Measurements from ENCODE around the gene MCM9. TPM values are rescaled to one million over a fixed set of nuclear protein-coding genes. Genes with fewer than 3 reads are reported as not detected.

Gene MCM9
- polyA plus RNA-seq, 3 donors: 9.4 to 11.9 (median 9.8) TPM

DNA sequence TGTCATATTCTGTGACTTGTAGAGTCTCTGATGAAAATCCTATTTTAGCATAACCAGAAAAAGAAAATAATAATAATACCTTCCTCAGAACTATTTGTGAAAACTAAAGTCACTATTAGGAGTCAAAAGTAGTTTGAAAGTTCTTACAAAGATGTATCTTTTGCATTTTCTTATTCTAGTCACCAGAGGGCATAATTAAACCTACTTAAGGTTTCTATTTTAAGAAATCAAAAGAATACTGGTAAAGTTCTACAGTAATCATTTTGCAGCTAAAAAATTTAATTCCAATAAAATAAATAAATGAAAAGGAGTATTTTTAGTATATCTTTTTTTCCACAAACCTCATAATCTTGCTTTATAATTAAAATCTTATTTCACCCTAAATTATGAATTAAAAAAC is 28.0 kb upstream of the MCM9 start:
- H3K9ac ChIP-seq (ENCODE audit: insufficient read depth, low read length, poor library complexity, severe bottlenecking): no peak overlapping the region
- H3K27me3 ChIP-seq (ENCODE audit: control insufficient read depth in 2 of 2, insufficient read depth in 2 of 2, low read length in 2 of 2): no peaks in the 10 kb centered on the region
- no peaks in the 10 kb centered on the region for H3K4me1 ChIP-seq (ENCODE audit: control insufficient read depth in 1 of 2, insufficient read depth in 2 of 2, low read length in 2 of 2)
- H3K79me2 ChIP-seq (ENCODE audit: insufficient read depth, low read length): no peaks in the 10 kb centered on the region
- H3K9me3 ChIP-seq (replicated peaks in 1 of 2; ENCODE audit: control insufficient read depth in 1 of 2, insufficient read depth in 1 of 2, low read length in 2 of 2): no peaks in the 10 kb centered on the region
- no peaks in the 10 kb centered on the region for H4K20me1 ChIP-seq (ENCODE audit: insufficient read depth, low read length)
- Mint-ChIP-seq H3K27me3 (ENCODE audit: low read depth in 3 of 3) (peaks cover 0 to 3% (median 2%) of the 10 kb centered on the region in 3 donors), H3K27ac (no peak overlapping the region), H3K9me3 (no peaks in the 10 kb centered on the region), H3K36me3 (no peaks in the 10 kb centered on the region), H3K4me1 (peaks cover 4% of the 10 kb centered on the region), H3K4me3 (no peak overlapping the region)
- H3K27ac ChIP-seq (ENCODE audit: low read depth in 1 of 2, low read length in 2 of 2): no peak overlapping the region
- H3K4me2 ChIP-seq (replicated peaks; ENCODE audit: extremely low read depth, low read length, poor library complexity, severe bottlenecking): no peak overlapping the region
- intact Hi-C loops (cut with micrococcal nuclease): loop anchor here (10.0 kb wide), 2 partner anchors 142 to 152 kb away; no protein-coding TSS in a partner anchor
- H2AFZ ChIP-seq (ENCODE audit: insufficient read depth, low read depth, low read length, poor library complexity, severe bottlenecking): no peak overlapping the region
- DNase-seq: no peak
- H3K36me3 ChIP-seq (replicated peaks in 1 of 2; ENCODE audit: control insufficient read depth in 1 of 2, insufficient read depth in 2 of 2, low read length in 2 of 2): no peaks in the 10 kb centered on the region
- no peak overlapping the region for H3K4me3 ChIP-seq (replicated peaks in 1 of 3; ENCODE audit: low read depth in 2 of 3, low read length in 3 of 3)
- TF ChIP-seq, protein P1, sequence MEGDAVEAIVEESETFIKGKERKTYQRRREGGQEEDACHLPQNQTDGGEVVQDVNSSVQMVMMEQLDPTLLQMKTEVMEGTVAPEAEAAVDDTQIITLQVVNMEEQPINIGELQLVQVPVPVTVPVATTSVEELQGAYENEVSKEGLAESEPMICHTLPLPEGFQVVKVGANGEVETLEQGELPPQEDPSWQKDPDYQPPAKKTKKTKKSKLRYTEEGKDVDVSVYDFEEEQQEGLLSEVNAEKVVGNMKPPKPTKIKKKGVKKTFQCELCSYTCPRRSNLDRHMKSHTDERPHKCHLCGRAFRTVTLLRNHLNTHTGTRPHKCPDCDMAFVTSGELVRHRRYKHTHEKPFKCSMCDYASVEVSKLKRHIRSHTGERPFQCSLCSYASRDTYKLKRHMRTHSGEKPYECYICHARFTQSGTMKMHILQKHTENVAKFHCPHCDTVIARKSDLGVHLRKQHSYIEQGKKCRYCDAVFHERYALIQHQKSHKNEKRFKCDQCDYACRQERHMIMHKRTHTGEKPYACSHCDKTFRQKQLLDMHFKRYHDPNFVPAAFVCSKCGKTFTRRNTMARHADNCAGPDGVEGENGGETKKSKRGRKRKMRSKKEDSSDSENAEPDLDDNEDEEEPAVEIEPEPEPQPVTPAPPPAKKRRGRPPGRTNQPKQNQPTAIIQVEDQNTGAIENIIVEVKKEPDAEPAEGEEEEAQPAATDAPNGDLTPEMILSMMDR (IDR thresholded peaks at IDR 0.05): peak; percentile 18

DNA sequence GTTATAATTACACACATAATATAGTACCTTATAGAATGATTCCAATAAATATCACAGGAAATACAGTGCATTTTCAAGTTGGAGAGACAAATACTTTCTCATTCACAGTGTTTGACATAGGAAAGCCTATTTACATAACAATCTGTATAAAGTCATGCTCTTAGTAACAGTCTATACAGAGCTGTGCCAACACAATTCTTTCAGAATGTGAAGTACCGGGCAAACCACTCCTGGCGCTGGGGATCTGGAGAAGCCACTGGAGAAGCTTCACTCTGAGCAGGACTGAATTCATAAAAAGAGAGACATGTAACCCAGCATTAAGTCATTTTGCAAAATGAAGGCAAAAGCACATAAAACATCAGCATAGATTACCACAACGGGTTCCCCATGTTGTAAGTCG is 24.9 kb upstream of the MCM9 start:
- no peaks in the 10 kb centered on the region for H3K27me3 ChIP-seq (ENCODE audit: control insufficient read depth in 2 of 2, insufficient read depth in 2 of 2, low read length in 2 of 2)
- H3K79me2 ChIP-seq (ENCODE audit: insufficient read depth, low read length): no peaks in the 10 kb centered on the region
- no peak overlapping the region for H3K4me3 ChIP-seq (replicated peaks in 1 of 3; ENCODE audit: low read depth in 2 of 3, low read length in 3 of 3)
- H3K4me2 ChIP-seq (replicated peaks; ENCODE audit: extremely low read depth, low read length, poor library complexity, severe bottlenecking): no peak overlapping the region
- H3K36me3 ChIP-seq (replicated peaks in 1 of 2; ENCODE audit: control insufficient read depth in 1 of 2, insufficient read depth in 2 of 2, low read length in 2 of 2): no peaks in the 10 kb centered on the region
- no peak overlapping the region for H3K27ac Mint-ChIP-seq
- intact Hi-C loops (cut with micrococcal nuclease): loop anchor here (10.0 kb wide), 2 partner anchors 145 to 155 kb away; no protein-coding TSS in a partner anchor
- no peak for DNase-seq
- no peak overlapping the region for H3K27ac ChIP-seq (ENCODE audit: low read depth in 1 of 2, low read length in 2 of 2)
- TF ChIP-seq, protein P1 (IDR thresholded peaks at IDR 0.05): no peak
- H3K4me1 Mint-ChIP-seq: peaks cover 4% of the 10 kb centered on the region
- 100% methylated on average over 1 of the region's 4 CpGs for WGBS (ENCODE audit: insufficient coverage)
- no peaks in the 10 kb centered on the region for H3K36me3 Mint-ChIP-seq
- no peak overlapping the region for H2AFZ ChIP-seq (ENCODE audit: insufficient read depth, low read depth, low read length, poor library complexity, severe bottlenecking)
- H3K9me3 Mint-ChIP-seq: no peaks in the 10 kb centered on the region
- no peaks in the 10 kb centered on the region for H4K20me1 ChIP-seq (ENCODE audit: insufficient read depth, low read length)
- H3K4me3 Mint-ChIP-seq: no peak overlapping the region
- H3K4me1 ChIP-seq (ENCODE audit: control insufficient read depth in 1 of 2, insufficient read depth in 2 of 2, low read length in 2 of 2): no peaks in the 10 kb centered on the region
- no peaks in the 10 kb centered on the region for H3K9me3 ChIP-seq (replicated peaks in 1 of 2; ENCODE audit: control insufficient read depth in 1 of 2, insufficient read depth in 1 of 2, low read length in 2 of 2)
- H3K9ac ChIP-seq (ENCODE audit: insufficient read depth, low read length, poor library complexity, severe bottlenecking): no peak overlapping the region
- peaks cover 0 to 3% (median 2%) of the 10 kb centered on the region in 3 donors for H3K27me3 Mint-ChIP-seq (ENCODE audit: low read depth in 3 of 3)

All from CD14-positive monocyte (primary cell).